Heart right ventricle (tissue), 16 donors: Measurements from ENCODE around the gene HID1. TPM values are rescaled to one million over a fixed set of nuclear protein-coding genes. Genes with fewer than 3 reads are reported as not detected.
A peak's percentile ranks its signal among the peaks of the same experiment; 100 is the strongest.

Experiments
- ATAC-seq, 8 donors: fragments of 200-7000 bp; cut with Tn5 transposase; one replicate each; pipeline ENCODE4 v1.9.1; 2020; ENCODE audit warnings: mild to moderate bottlenecking in 8 of 8, moderate library complexity in 8 of 8, moderate number of reproducible peaks in 1 of 8
- DNase-seq, 2 donors: peaks; one replicate each; pipeline ENCODE4 v3.0.0-alpha.2; 2020
- H3K27ac ChIP-seq, 10 donors: fragments of 200-600 bp; sonication (generic) in 2 of 10; one replicate each; pipeline versions ENCODE4 v1.5.0 to v1.8.0; 2020 to 2022; ENCODE audit warnings: mild to moderate bottlenecking in 3 of 10
- H3K27me3 ChIP-seq, 7 donors: fragments of 200-600 bp; one replicate each; pipeline ENCODE4 v1.8.0; 2021 to 2022; ENCODE audit warnings: mild to moderate bottlenecking in 2 of 7
- H3K36me3 ChIP-seq, 9 donors: fragments of 200-600 bp; sonication (generic) in 1 of 9; one replicate each; pipeline versions ENCODE4 v1.5.0 to v1.8.0; 2020 to 2022; ENCODE audit warnings: mild to moderate bottlenecking in 2 of 9
- H3K4me1 ChIP-seq, 9 donors: fragments of 200-600 bp; sonication (generic) in 1 of 9; one replicate each; pipeline versions ENCODE4 v1.5.0 to v1.8.0; 2020 to 2022; ENCODE audit warnings: mild to moderate bottlenecking in 4 of 9
- H3K4me3 ChIP-seq, 10 donors: fragments of 200-600 bp; sonication (generic) in 2 of 10; one replicate each; pipeline versions ENCODE4 v1.5.0 to v1.8.0; 2020 to 2022; ENCODE audit warnings: mild to moderate bottlenecking in 7 of 10, moderate library complexity in 2 of 10
- H3K9me3 ChIP-seq, 11 donors: fragments of 200-600 bp in 10 of 11; sonication (generic) in 2 of 11; one replicate each; pipeline versions ENCODE4 v1.5.0 to v1.8.0; 2013 to 2022; ENCODE audit warnings: mild to moderate bottlenecking in 2 of 11, control low read depth in 1 of 11, moderate library complexity in 1 of 11
- WGBS, 2 donors: extraction: QIAGEN DNeasy Blood & Tissue Kit; methylation state at CpG; one replicate each; pipeline ENCODE4 v1.1.7; 2013; ENCODE audit warnings: inconsistent platforms in 1 of 2; 5-methylcytosine and 5-hydroxymethylcytosine counted together
- intact Hi-C, 10 donors: fragments of 100-400 bp; cut with DNase I; formaldehyde crosslinking; loops; one replicate each; pipeline versions ENCODE4 v1.11.1 to v1.14.2; 2022
- polyA plus RNA-seq, 2 donors: library from polyadenylated mRNA; stranded (reverse); fragments of 200-250 nt; gene quantifications; one replicate each; pipeline ENCODE4 v1.2.3, GENCODE V29; 2013
- total RNA-seq, 10 donors: library from RNA; stranded (reverse); fragmentation: NEBNext Ultra II Directional in 3 of 10; extraction: Animal tissue kit (Norgen Biotek cat#: 25700) in 3 of 10; gene quantifications; one replicate each; pipeline versions ENCODE4 v1.2.1 to v1.2.4, GENCODE V29; 2021 to 2023
- TF ChIP-seq, protein P1 (sequence below), 9 donors: fragments of 200-600 bp; sonication (generic) in 2 of 9; IDR thresholded peaks; one replicate each; pipeline versions ENCODE4 v1.5.0 to v1.8.0; 2021 to 2022; ENCODE audit warnings: antibody characterized with exemption in 9 of 9, mild to moderate bottlenecking in 5 of 9, moderate library complexity in 1 of 9
- donor health status: Arrhythmogenic right ventricular cardiomyopathy.
- donor health status: ischemic (EF 13 %, LVEDD 7.1; RV severe dilation, severe dysfunction).
- donor health status: healthy with polysubstance abuse.
- donor health status: DM: no; HTN: yes; CAD: no.
- donor health status: DM: no; HTN: no; CAD: no.
- donor health status: ischemic (EF 25% LVEDD 6.9; RV normal size, moderate dysfunction).
- donor health status: ischemic (EF 25% LVEDD 5.7; RV mildly dilated, moderate dysfunction).
- donor health status: healthy.
- donor health status: DM: yes; HTN: yes; CAD: no.
- donor health status: Ischemic cardiomyopathy.
- donor health status: ischemic (EF 35%, LVEDD 5.7; RV mildly dilated, moderate dysfunction).
- donor health status: nonischemic (EF 11% LVEDD 7.7; RV severe dilation, severe dysfunction).
- donor health status: DM: yes; HTN: yes; CAD: no.
- donor health status: PGD.
- donor health status: ischemic (EF 29% LVEDD 5.4; RV normal size, mild dysfunction).
- donor health status: nonischemic (EF 23%, LVEDD 6.1; RV moderate dilation, normal function).

The HID1 gene
- total and polyA plus RNA-seq, 12 donors, result 3.9 to 23.8 (median 9.5) TPM

DNA sequence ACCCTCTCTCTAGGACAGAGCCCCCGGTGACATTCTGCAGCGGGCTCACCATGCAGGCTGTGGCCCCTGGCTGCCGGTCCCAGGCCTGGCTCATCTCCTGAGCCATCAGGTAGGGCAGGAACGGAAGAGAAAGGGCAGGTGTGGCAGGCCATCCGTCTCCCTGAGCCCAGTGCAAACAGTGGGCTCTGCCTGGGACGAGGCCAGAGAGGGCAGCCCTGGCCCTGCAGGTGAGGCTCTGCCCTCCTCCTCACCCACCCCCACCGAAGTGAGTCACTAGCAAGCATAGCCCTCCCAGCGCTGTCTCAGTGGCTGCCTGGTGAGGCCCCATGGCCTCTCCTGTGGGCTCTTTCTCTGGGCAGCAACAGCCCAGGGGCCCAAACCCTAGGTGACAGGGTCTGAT lies 22.4 kb downstream of the HID1 start:
- ATAC-seq, result peak in 1 of 8 donors; percentile 41
- Histone ChIP-seq H3K4me1 (no peaks in the 10 kb centered on the region), H3K9me3 (no peaks in the 10 kb centered on the region), H3K36me3 (peaks cover 0 to 15% (median 0%) of the 10 kb centered on the region in 9 donors), H3K4me3 (no peak overlapping the region), H3K27ac (no peak overlapping the region), H3K27me3 (peaks cover 0 to 35% (median 7%) of the 10 kb centered on the region in 7 donors)
- intact Hi-C loops, result no loop called here
- WGBS, 2 donors, result 64 to 70% methylated on average over 8 of the region's 8 CpGs
- no peak for DNase-seq
- TF ChIP-seq, protein P1, sequence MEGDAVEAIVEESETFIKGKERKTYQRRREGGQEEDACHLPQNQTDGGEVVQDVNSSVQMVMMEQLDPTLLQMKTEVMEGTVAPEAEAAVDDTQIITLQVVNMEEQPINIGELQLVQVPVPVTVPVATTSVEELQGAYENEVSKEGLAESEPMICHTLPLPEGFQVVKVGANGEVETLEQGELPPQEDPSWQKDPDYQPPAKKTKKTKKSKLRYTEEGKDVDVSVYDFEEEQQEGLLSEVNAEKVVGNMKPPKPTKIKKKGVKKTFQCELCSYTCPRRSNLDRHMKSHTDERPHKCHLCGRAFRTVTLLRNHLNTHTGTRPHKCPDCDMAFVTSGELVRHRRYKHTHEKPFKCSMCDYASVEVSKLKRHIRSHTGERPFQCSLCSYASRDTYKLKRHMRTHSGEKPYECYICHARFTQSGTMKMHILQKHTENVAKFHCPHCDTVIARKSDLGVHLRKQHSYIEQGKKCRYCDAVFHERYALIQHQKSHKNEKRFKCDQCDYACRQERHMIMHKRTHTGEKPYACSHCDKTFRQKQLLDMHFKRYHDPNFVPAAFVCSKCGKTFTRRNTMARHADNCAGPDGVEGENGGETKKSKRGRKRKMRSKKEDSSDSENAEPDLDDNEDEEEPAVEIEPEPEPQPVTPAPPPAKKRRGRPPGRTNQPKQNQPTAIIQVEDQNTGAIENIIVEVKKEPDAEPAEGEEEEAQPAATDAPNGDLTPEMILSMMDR (IDR thresholded peaks at IDR 0.05), result no peak

DNA sequence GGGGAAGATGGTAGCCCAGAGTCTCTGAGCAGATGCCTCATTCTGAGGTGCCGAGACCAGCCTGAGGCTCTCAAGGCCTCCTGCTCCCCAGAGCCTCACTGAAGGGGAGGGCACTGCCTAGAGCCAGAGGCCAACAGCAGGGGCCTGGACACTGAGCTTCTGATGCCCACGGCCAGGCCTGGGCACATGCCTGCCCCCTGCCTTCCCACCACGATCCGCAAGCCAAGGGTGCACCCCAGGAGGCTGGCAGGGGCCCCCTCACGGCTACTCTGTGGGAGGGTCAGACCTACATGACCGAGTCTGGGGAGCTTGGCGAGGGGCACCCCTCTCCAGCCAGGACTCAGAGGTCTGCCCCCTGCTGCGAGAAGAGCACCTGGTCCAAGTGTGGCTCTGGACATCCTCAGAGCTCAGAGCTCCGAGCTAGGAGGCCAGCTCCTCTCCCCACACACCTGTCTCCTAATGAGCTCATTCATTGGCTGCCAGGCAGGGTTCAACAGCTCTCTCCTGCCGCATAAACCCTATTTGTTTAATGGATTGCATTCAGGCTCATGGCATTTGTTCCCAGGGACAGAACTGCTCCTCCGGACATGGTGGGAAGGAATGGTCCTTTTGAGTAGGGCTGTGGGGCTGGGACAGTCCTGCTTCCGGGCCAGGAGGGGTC lies 23.0 kb downstream of the HID1 start:
- H3K27me3 ChIP-seq, result peaks cover 0 to 41% (median 10%) of the 10 kb centered on the region in 7 donors
- ATAC-seq (peak in 1 of 8 donors; percentile 11), DNase-seq (no peak)
- intact Hi-C loops, result no loop called here
- H3K27ac ChIP-seq, result no peak overlapping the region
- H3K9me3 ChIP-seq, result no peaks in the 10 kb centered on the region
- no peak overlapping the region for H3K4me3 ChIP-seq
- H3K4me1 ChIP-seq, result no peaks in the 10 kb centered on the region
- peaks cover 0 to 9% (median 0%) of the 10 kb centered on the region in 9 donors for H3K36me3 ChIP-seq
- 58 to 65% methylated on average over 12 of the region's 12 CpGs for WGBS, 2 donors
- TF ChIP-seq, protein P1 (IDR thresholded peaks at IDR 0.05), result no peak

DNA sequence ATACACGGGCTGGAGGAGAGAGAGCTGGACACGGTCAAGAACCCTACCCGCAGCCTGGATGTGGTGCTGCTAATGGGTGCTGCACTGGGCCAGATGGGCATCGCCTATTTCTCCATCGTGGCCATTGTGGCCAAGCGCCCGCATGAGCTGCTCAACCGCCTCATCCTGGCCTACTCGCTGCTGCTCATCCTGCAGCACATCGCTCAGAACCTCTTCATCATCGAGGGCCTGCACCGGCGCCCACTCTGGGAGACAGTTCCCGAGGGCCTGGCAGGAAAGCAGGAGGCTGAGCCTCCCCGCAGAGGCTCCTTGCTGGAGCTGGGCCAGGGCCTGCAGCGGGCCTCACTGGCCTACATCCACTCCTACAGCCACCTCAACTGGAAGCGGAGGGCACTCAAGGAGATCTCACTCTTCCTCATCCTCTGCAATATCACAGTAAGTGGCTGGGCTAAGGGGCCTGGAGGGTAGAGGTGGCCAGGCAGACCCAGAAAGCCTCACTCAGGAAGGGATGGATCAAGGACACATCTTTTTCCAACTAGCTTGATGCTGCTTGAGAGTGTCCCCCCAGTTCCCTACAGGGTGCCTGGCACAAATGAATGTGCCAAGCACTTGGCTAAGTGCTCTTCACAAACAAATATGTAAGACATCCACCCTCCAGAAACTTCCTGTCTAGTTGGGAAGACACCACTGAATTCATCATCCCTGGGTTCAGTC lies 25.4 kb downstream of the HID1 start:
- no peak for DNase-seq
- TF ChIP-seq, protein P1 (IDR thresholded peaks at IDR 0.05), result no peak
- H3K9me3 ChIP-seq, result no peaks in the 10 kb centered on the region
- ATAC-seq, result no peak
- no peak overlapping the region for H3K27ac ChIP-seq
- peaks cover 0 to 63% (median 21%) of the 10 kb centered on the region in 7 donors for H3K27me3 ChIP-seq
- WGBS, 2 donors, result 91 to 92% methylated on average over 17 of the region's 17 CpGs
- intact Hi-C loops, result no loop called here
- no peaks in the 10 kb centered on the region for H3K4me1 ChIP-seq
- H3K4me3 ChIP-seq, result no peak overlapping the region
- no peaks in the 10 kb centered on the region for H3K36me3 ChIP-seq

DNA sequence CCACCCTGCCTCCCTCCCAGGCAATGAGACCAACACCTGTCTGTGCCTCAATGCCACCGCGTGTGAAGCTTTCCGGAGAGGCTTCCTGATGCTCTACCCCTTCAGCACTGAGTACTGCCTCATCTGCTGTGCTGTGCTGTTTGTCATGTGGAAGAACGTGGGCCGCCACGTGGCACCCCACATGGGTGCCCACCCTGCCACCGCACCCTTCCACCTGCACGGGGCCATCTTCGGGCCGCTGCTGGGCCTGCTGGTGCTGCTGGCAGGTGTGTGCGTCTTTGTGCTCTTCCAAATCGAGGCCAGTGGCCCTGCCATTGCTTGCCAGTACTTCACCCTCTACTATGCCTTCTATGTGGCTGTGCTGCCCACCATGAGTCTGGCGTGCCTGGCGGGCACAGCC lies 25.9 kb downstream of the HID1 start:
- intact Hi-C loops, result no loop called here
- Histone ChIP-seq H3K4me3 (no peak overlapping the region), H3K36me3 (no peaks in the 10 kb centered on the region), H3K9me3 (no peaks in the 10 kb centered on the region), H3K27ac (no peak overlapping the region), H3K4me1 (no peaks in the 10 kb centered on the region), H3K27me3 (peaks cover 0 to 66% (median 27%) of the 10 kb centered on the region in 7 donors)
- no peak for ATAC-seq
- TF ChIP-seq, protein P1 (IDR thresholded peaks at IDR 0.05), result no peak
- no peak for DNase-seq
- WGBS, 2 donors, result 88 to 90% methylated on average over 14 of the region's 14 CpGs
